Fibroblast of skin of abdomen (primary cell): Measurements from ENCODE around the gene TFDP2. TPM values are rescaled to one million over a fixed set of nuclear protein-coding genes. Genes with fewer than 3 reads are reported as not detected.
"Not testable (repeated sequence)": the region's sequence is repeated elsewhere in the genome, so short reads cannot be mapped to it uniquely, and the experiment has no call there.

Source experiments
- DNase-seq: peaks from one replicate; pipeline ENCODE4 v3.0.0-alpha.2; 2013
- polyA plus RNA-seq, 2 experiments: library from polyadenylated mRNA; unstranded; fragments of 120-200 nt; gene quantifications; one replicate each; pipeline ENCODE4 v1.2.1, GENCODE V29; 2013; ENCODE audit not compliant: insufficient read length in 2 of 2

TFDP2 gene
- polyA plus RNA-seq (2013, experiment 1 of 2; ENCODE audit: insufficient read length), result 21.4 TPM
- 22.5 TPM for polyA plus RNA-seq (2013, experiment 2 of 2; ENCODE audit: insufficient read length)

GRCh38 chr3:142148792-142149672 lies at the start of gene TFDP2:
TFDP2 (minus strand) TSS chr3:142149544; CDS start chr3:142101749, 47,795 bp downstream.
- DNase-seq, result peak; percentile 87

DNA sequence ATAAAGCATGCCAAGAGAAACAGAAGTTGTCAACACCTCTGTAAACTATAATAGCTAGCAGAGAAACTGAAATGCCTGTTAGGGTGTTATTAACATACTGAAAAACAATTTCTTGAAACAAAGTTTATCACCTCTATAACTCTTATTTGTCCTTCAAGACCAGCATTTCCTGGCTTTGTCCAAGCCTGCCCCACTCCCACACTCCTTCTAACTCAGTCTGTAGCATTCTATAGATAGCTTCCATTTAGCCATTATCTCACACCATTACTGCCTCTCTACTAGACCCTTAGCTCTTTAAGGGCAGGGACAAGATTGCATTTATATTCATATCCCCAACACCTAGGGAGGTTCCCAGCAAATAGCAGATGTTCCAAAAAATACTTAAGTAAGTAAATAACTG lies 39.5 kb upstream of the TFDP2 start:
- DNase-seq, result no peak

- DNase-seq, result peak; percentile 8
Observed at GRCh38 chr3:142180761-142181362, 31.5 kb upstream of the TFDP2 start.

DNA sequence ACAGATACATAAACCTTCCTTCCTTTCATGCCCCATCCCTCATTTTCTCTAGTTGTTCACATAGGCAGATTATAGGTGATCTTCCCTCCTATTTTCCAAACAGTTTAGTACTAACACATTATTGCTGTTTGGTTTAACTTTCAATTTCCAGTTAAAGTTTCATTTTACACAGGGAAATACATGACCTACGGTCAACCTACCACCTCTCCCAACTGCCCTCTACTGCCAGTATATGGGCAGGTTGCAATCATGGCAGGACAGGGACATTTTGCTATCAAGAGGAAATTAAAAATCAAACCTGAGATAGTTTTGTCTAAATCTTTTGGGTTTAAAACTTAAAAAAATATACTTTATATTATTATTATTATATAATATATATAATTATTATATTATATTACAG lies 26.1 kb upstream of the TFDP2 start:
- no peak for DNase-seq

DNA sequence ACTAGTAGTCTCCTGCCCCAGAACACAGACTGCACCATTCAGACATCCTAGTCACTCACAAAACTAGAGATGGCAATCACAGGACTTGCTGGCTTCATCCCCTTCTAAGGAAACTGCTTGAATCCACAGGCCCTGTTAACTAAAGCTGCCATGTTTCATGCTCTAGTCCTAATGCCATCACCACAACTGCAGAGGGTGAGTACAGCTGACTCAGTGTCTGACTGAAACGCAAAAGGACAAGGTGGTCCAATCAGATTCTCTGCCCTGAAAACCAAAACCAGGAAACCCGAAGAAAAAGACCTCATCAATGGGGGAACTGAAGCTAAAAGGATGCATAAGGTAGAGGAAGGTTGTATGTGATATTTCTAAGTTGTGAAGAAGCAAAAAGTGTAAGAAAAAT lies 25.2 kb upstream of the TFDP2 start:
- DNase-seq, result no peak

DNA sequence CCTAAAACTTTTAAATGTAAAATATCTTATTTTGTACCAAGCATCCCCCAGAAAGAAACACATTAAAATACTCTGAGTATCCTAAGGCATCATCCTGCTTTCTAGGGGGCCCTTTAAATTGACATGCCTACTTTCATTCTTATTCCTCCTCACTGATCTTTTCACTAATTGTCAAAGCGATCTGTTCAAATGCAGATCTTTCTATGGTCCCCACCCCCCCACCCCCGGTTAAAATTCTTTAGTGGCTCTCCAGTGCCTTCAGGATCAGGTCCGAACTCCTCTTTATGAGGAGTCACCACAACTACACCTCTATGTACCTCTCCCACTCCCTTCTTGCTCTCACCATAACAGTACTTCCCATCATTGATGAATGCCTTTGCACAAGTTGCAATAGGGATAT lies 19.2 kb upstream of the TFDP2 start:
- no peak for DNase-seq

DNA sequence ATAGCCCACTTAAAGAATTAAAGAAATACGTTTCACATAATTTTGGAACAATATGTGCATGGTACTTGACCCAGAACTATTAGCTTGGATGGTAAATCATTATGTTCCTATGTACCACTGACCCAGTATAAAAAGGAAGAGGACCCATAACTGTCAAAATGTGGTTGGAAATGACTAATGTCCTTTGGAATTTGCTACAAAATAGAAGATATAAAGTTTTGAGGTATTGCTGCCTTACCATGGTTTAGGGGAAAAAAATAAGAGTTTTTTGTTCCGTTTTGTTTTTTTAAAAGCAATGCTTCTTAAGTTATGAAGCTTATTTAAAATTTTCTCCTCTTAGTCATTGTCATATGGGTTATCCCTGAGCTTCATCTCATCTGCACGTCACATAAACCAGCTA lies 15.8 kb upstream of the TFDP2 start:
- no peak for DNase-seq

DNA sequence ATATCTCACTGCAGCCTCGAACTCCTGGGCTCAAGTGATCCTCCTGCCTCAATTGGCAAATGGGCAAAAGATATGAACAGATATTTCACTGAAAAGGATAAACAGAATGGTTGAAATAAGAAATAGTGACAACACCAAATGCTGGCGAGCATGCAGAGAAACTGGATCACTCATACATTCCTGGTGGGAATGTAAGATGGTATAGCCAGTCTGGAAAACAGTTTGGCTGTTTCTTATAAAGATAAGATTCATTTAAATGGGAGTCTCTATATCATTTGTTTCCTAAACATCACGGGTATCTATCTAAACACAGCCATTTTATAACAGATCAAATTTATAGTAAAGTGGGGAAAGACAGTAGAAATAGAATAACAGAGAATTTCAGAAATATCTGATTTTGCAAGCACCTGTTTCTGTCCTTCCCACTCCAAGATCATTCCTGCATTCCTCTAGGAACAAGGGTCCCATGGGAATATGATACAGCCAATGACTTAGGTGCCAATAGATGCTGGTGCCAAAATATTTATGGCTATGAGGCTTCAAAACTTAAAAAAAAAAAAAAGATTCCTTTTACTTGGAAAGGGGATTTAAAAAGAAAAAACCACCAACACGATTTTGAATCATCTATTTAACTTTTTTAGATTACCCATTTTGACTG lies 9.9 kb upstream of the TFDP2 start:
- no peak for DNase-seq

DNA sequence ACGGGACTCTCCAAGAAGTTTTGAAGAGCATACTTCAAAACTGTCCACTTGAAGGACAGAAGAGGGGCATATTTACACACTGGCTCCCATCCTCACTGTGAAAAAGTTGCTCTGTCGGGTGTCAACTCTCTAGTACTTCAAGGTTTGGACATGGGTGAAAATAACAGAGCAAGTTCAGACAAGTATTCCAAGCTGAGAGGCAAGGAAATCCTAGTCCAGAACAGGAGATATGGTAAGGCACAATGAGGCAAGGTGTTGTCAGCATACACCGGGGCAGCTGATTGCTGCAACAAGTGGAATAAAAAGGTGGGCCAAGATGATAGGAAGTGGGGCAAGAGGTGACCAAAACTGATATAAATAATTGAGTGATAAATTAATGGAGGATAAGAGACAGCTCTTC lies 4.8 kb upstream of the TFDP2 start:
- DNase-seq, result no peak

DNA sequence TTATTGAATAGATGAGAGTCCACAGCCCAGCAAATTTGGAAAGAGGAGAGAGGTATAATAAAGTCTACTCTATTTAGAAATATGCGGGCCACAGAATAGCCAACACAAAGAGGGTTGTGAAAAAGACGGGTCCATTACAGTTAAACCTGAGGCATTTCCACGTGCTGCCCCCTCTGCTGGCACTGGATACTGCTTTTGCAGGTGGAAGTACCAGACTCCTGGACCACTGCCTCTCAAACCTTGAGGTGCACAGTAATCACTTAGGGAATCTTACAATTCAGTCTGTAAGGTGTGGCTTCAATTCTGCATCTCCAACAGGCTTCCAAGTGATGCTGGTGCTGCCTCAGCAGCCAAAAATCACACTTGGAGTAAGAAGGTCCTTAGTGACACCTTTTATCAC lies 3.0 kb upstream of the TFDP2 start:
- DNase-seq, result no peak

- DNase-seq, result no peak
Observed at GRCh38 chr3:142151828-142152227, 2.5 kb upstream of the TFDP2 start.

DNA sequence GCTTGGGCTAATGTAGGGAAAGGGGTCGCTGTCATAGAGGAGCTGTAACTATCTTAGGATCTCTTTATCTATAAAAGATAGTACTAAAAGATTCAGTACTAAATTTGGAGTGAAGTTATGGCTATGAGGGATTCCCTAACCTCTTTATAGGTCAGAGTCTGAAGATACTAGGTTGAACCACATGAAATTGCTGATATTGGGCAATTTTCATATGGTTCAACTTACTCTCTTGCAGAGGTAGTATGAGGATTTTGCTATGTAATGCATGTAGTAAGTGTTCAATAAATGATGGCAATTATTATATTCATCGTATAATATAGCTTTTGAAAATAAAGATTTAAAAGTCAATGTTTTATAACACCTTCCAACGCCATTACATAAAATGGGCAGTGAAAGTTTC lies 1.9 kb upstream of the TFDP2 start:
- no peak for DNase-seq

GRCh38 chr3:142150271-142150670 lies 927 bp upstream of the TFDP2 start:
- no peak for DNase-seq

DNA sequence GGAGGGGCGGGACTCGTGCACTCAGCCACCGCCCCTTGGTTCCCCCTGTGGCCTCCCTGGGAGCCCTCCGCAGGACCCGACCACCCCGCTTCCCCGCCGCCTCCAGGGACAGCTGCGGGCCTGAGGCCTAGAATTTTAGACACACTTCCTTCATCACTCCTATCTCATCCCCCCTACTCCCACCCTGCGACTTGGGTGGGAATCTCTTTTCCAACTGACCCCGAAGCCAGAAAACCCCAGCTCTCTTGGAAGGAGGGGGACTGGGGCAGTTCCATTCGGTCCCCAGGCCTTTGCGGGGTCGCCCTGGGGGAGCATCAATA lies 289 bp upstream of the TFDP2 start:
- DNase-seq, result no peak

GRCh38 chr3:142148044-142148791 lies 1.1 kb downstream of the TFDP2 start:
- no peak for DNase-seq

DNA sequence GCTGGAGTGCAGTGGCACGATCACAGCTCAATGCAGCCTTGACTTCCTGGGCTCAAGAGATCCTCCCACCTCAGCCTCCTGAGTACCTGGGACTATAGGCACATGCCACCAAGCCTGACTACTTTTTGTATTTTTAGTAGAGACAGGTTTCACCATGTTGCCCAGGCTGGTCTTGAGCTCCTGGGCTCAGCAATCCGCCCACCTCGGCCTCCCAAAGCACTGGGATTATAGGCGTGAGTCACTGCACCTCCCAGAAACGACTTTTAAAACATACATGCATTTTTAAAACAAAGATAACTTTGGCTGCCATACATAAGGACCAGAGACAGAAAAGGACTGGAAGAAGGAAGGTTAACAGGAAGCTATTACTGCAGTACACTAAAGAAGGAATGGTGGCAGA lies 4.8 kb downstream of the TFDP2 start:
- not testable (repeated sequence) for DNase-seq

DNA sequence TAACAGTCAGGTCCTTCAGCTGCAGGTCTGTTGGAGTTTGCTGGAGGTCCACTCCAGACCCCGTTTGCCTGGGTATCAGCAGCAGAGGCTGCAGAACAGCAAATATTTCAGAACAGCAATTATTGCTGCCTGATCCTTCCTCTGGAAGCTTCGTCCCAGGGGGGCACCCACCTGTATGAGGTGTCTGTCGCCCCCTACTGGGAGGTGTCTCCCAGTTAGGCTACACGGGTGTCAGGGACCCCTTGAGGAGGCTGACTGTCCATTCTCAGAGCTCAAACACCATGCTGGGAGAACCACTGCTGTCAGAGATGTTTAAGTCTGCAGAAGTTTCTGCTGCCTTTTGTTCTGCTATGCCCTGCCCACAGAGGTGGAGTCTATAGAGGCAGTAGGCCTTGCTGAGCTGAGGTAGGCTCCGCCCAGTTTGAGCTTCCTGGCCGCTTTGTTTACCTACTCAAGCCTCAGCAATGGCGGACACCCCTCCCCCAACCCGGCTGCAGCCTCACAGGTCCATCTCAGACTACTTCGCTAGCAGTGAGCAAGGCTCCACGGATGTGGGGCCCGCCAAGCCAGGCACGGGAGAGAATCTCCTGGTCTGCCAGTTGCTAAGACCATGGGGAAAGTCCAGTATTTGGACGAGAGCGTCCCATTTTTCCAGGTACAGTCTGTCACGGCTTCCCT lies 8.6 kb downstream of the TFDP2 start:
- DNase-seq, result not testable (repeated sequence)

DNA sequence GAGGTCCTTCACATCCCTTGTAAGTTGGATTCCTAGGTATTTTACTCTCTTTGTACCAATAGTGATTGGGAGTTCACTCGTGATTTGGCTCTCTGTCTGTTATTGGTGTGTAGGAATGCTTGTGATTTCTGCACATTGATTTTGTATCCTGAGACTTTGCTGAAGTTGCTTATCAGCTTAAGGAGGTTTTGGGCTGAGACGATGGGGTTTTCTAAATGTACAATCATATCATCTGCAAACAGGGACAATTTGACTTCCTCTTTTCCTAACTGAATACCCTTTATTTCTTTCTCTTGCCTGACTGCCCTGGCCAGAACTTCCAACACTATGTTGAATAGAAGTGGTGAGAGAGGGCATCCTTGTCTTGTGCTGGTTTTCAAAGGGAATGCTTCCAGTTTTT lies 12.3 kb downstream of the TFDP2 start:
- DNase-seq, result not testable (repeated sequence)

DNA sequence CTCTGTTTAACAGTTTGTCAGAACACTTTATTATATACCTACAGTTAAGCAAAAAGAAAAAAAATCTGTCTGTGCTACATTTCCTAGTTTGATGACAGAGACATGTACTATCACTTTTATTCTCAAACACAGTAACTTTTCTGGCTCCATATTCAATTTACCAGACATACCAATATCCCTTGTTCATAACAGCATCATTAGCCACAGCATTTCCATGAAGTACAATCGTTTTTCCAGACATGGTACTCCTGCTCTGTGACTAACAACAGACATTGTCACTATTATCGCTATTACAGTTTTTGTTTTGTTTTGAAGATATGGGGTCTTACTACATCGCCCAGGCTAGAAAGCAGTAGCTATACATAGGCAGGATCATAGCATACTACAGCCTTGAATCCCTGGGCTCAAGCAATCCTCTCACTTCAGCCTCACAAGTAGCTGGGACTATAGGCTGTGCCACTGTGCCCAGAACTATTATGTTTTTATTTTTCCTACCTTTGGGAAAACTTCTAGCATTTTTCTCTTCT lies 14.5 kb downstream of the TFDP2 start:
- DNase-seq, result no peak

DNA sequence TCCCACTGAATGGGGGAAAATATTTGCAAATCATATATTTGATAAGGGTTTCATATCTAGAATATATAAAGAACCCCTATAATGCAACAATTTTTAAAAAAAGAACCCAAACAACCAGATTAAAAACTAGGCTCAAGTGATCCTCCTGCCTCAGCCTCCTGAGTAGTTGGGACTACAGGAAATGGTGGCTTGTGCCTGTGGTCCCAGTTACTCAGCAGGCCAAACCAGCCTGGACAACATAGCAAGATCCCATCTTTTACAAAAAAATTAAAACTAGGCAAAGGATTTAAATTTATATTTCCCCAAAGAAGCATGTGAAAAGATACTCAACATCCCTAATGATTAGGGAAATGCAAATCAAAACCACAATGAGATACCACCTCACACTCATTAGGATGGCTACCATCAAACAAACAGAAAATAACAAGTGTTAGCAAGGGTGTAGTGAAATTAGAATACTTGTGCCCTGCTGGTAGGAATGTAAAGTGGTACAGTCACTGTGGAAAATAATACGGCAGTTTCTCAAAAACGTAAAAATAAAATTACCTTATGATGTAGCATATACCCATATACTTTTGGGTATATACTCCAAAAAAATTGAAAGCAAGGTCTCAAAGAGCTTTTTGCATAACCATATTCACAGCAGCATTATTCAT lies 19.7 kb downstream of the TFDP2 start:
- DNase-seq, result no peak

GRCh38 chr3:142127941-142128658 lies 21.2 kb downstream of the TFDP2 start:
- no peak for DNase-seq
